Activated naive CD8-positive, alpha-beta T cell treated with anti-CD3 and anti-CD28 coated beads for 36 hours (primary cell): Measurements from ENCODE around the gene CCDC142. TPM values are rescaled to one million over a fixed set of nuclear protein-coding genes. Genes with fewer than 3 reads are reported as not detected.

Experiments
- DNase-seq: peaks from one replicate; pipeline ENCODE4 v3.0.0; 2021
- H3K27ac Mint-ChIP-seq: one replicate; pipeline ENCODE4 v1.8.0; 2022; ENCODE audit warnings: mild to moderate bottlenecking, moderate library complexity, mixed read lengths
- H3K27me3 Mint-ChIP-seq: one replicate; pipeline ENCODE4 v1.8.0; 2022; ENCODE audit warnings: mild to moderate bottlenecking, mixed read lengths
- H3K36me3 Mint-ChIP-seq: one replicate; pipeline ENCODE4 v1.8.0; 2021; ENCODE audit warnings: mild to moderate bottlenecking, mixed read lengths
- H3K4me1 Mint-ChIP-seq: one replicate; pipeline ENCODE4 v1.8.0; 2021; ENCODE audit warnings: mixed read lengths
- H3K4me3 Mint-ChIP-seq: one replicate; pipeline ENCODE4 v1.8.0; 2022; ENCODE audit warnings: mild to moderate bottlenecking, moderate library complexity, mixed read lengths
- H3K9me3 Mint-ChIP-seq: one replicate; pipeline ENCODE4 v1.8.0; 2022; ENCODE audit warnings: mixed read lengths
- total RNA-seq, 2 experiments: library from RNA; stranded (reverse); gene quantifications; one replicate each; pipeline ENCODE4 v1.2.3, GENCODE V29; 2021

Gene CCDC142, protein sequence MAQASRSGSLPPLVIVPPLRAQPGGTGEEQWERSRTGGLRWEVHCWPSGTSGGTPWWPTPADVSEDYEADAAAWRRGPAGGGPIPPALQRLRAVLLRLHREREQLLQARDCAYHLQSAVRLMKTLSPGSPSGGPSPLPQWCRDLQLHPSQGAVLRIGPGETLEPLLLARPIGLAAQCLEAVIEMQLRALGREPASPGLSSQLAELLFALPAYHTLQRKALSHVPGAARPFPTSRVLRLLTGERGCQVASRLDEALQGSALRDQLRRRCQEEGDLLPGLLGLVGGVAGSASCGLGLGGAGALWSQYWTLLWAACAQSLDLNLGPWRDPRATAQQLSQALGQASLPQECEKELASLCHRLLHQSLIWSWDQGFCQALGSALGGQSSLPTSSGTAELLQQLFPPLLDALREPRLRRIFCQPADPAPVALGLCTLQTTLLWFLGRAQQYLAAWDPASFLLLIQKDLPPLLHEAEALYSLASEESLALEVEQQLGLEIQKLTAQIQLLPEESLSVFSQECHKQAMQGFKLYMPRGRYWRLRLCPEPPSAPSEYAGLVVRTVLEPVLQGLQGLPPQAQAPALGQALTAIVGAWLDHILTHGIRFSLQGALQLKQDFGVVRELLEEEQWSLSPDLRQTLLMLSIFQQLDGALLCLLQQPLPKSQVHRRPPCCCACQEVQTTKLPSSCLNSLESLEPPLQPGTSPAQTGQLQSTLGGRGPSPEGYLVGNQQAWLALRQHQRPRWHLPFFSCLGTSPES
- total RNA-seq, result 10 to 100 TPM in 1 of 2 experiments, 1 to 10 TPM in 1; 8.0 to 11.8 TPM

- H3K36me3 Mint-ChIP-seq, result peaks cover 25% of the 10 kb centered on the region
- peak; percentile 91 for DNase-seq
- peaks cover 27% of the 10 kb centered on the region for H3K4me1 Mint-ChIP-seq
- no peaks in the 10 kb centered on the region for H3K9me3 Mint-ChIP-seq
- peak within 1 kb of the TSS; percentile 100 for H3K27ac Mint-ChIP-seq
- H3K4me3 Mint-ChIP-seq, result peak within 1 kb of the TSS; percentile 99
- H3K27me3 Mint-ChIP-seq, result no peaks in the 10 kb centered on the region
Measured at GRCh38 chr2:74482801-74483674, at the start of gene CCDC142, which contains the start of gene TTC31. Gene CCDC142, minus strand, starts transcription at chr2:74482998. Its CDS starts 161 bp downstream, at chr2:74482837. Gene TTC31, plus strand, starts transcription at chr2:74483081. Its CDS starts 15 bp downstream, at chr2:74483096.

DNA sequence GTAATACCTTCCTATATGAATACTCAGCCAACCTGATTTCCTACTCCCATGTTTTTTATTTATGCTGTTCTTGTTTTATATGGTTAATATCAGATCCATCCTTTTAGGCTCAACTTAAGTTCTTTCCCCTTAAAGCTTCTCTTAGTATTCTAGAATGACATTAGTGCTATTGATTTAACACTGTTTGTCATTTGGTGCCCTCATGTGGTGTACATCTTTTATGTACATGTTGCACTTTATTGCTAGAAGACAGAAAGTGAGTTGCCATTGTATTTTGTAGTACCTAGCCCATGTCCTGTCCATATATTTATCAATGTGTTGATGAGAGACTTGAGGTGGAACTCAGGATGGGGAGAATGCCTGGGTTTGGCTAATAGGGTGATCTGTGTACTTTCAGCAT is 49.4 kb upstream of the CCDC142 start:
- Mint-ChIP-seq H3K4me3 (peak overlapping the region; percentile 56), H3K27ac (no peak overlapping the region), H3K36me3 (peaks cover 45% of the 10 kb centered on the region), H3K4me1 (peaks cover 34% of the 10 kb centered on the region), H3K9me3 (no peaks in the 10 kb centered on the region), H3K27me3 (no peaks in the 10 kb centered on the region)
- DNase-seq, result no peak

DNA sequence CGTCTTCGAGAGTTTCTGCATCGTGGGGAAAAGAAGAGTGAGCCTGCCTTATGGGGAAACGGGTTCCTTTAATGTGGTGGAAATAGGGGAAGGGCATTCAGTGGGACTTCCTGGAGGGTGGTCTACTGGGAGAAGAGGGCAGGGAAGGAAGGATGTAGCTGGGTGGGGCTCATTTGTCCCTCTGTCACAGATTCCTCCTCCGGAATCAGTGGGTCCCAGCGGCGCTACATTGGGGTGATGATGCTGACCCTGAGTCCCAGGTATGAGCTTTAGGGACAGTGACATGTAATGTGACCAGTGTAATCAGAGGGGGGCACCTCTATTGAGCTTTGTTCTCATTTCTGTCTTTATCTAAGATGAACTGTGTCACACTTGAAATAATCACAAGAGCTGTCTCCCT is 48.9 kb upstream of the CCDC142 start:
- peaks cover 36% of the 10 kb centered on the region for H3K4me1 Mint-ChIP-seq
- no peaks in the 10 kb centered on the region for H3K27me3 Mint-ChIP-seq
- DNase-seq, result no peak
- H3K36me3 Mint-ChIP-seq, result peaks cover 50% of the 10 kb centered on the region
- H3K27ac Mint-ChIP-seq, result no peak overlapping the region
- H3K4me3 Mint-ChIP-seq, result peak overlapping the region; percentile 98
- no peaks in the 10 kb centered on the region for H3K9me3 Mint-ChIP-seq

- peaks cover 40% of the 10 kb centered on the region for H3K4me1 Mint-ChIP-seq
- no peaks in the 10 kb centered on the region for H3K27me3 Mint-ChIP-seq
- peak; percentile 52 for DNase-seq
- peak overlapping the region; percentile 98 for H3K27ac Mint-ChIP-seq
- peak overlapping the region; percentile 98 for H3K4me3 Mint-ChIP-seq
- peaks cover 2% of the 10 kb centered on the region for H3K9me3 Mint-ChIP-seq
- peaks cover 60% of the 10 kb centered on the region for H3K36me3 Mint-ChIP-seq
Measured at GRCh38 chr2:74530239-74531187, 47.7 kb upstream of the CCDC142 start.

DNA sequence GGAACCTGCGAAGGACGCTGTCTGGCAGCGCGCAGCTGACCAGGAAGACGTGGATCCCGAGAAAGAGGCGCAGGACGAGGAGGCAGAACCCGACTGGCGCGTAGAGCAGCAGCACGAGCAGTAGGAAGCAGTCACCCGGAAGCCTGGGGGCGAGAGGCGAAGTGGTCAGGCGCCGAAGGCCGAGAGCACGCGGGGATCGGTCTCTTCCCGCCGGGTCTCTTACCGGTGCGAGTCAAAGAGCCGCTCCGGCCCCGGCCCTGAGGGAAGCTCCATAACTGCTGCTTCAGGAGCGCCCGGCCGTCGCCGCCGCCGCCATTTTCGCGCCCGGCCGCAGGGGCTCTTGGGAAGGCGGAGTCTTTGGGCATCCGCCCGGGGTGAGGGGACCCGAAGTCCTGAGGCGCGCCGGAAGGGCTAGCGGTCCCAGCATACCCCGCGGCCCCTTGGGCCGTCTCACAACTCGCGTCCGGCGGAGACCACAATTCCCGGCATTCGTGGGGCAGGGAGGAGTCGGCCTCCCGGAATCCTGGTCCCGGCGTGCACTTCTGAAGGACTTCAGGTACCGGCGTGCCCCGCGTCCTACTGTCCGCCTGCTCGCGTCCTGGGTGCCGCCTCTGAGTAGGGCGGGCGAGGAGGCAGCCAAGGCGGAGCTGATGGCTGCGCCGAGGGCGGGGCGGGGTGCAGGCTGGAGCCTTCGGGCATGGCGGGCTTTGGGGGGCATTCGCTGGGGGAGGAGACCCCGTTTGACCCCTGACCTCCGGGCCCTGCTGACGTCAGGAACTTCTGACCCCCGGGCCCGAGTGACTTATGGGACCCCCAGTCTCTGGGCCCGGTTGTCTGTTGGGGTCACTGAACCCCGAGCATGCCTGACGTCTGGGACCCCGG is 46.8 kb upstream of the CCDC142 start, which contains the start of the genes AUP1 and HTRA2:
Gene AUP1 (minus strand): TSS at position 350 of the 882 bp plus-strand sequence. CDS start 77 bp downstream, at position 273.
Gene HTRA2 (plus strand): TSS at position 577 of the 882 bp plus-strand sequence. CDS start 74 bp downstream, at position 651.
- Mint-ChIP-seq H3K36me3 (peaks cover 64% of the 10 kb centered on the region), H3K27me3 (no peaks in the 10 kb centered on the region)

DNA sequence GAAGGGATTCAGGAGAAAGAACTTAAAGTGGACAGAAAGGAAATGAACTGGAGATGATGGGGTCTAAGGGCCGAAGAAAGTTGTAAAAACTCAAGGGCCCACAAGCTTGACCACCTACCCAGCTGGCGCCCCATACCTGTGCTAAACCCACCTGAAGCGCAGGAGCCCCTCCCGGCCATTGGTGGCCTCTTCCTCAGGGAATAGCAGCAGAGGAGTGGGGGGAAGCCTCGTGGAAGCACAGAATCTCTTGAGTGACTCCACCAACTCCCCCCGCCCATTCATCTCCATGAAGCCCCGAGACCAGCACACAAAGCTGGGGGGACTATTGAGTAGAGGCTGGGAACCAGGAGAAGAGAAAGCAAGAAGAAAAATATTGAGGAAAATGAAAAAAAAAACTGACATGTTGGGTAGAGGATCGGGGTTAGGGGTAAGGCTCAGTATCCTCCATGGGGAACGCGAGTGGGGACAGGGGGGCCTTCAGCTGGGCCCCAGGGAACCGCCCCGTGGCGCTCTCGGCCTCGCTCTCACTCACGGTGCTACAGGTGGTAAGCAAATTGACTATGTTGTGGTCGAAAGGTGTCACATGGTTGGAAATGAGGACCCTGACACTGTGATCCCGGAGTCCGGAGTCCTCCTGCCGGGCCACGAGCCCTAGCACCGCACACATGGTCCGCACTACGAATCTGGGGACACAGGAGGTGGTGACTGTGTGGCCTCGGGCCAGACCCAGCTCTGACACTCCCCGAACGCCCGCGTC is 46.0 kb upstream of the CCDC142 start:
- H3K27me3 Mint-ChIP-seq, result no peaks in the 10 kb centered on the region
- DNase-seq, result no peak

More for the DNA sequence above, 46.8 kb upstream of the CCDC142 start, which contains the start of the genes AUP1 and HTRA2:
- peak within 1 kb of the TSS; percentile 98 for H3K27ac Mint-ChIP-seq
- DNase-seq, result peak; percentile 96
- H3K9me3 Mint-ChIP-seq, result peaks cover 2% of the 10 kb centered on the region
- H3K4me1 Mint-ChIP-seq, result peaks cover 40% of the 10 kb centered on the region
- peak within 1 kb of the TSS; percentile 98 for H3K4me3 Mint-ChIP-seq

DNA sequence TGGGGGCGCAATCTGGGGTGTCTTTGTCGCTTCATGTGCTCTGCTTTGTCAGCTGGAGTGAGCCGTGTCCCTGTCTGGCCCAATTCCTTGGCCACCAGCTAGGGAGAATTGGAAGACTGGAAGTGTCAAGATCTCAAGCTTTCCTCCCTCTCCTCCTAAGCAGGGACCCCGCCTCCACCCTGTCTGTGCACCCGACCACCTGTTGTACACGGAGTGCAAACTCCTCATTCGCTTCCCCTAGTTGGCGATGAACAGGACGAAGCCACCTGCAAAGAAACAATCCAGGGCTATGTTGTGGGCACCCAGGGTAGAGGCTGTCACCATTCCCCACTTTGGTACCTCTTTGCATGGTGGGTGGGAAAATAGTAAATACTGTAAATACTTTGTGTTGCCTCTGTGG is 44.9 kb upstream of the CCDC142 start:
- no peak for DNase-seq
- Mint-ChIP-seq H3K4me1 (peaks cover 40% of the 10 kb centered on the region), H3K27me3 (no peaks in the 10 kb centered on the region), H3K9me3 (peaks cover 2% of the 10 kb centered on the region), H3K36me3 (peaks cover 63% of the 10 kb centered on the region), H3K27ac (no peak overlapping the region), H3K4me3 (peak overlapping the region; percentile 98)

More for the DNA sequence above, 46.0 kb upstream of the CCDC142 start:
- Mint-ChIP-seq H3K4me1 (peaks cover 40% of the 10 kb centered on the region), H3K36me3 (peaks cover 64% of the 10 kb centered on the region), H3K9me3 (peaks cover 2% of the 10 kb centered on the region), H3K4me3 (peak overlapping the region; percentile 98), H3K27ac (peak overlapping the region; percentile 98)

DNA sequence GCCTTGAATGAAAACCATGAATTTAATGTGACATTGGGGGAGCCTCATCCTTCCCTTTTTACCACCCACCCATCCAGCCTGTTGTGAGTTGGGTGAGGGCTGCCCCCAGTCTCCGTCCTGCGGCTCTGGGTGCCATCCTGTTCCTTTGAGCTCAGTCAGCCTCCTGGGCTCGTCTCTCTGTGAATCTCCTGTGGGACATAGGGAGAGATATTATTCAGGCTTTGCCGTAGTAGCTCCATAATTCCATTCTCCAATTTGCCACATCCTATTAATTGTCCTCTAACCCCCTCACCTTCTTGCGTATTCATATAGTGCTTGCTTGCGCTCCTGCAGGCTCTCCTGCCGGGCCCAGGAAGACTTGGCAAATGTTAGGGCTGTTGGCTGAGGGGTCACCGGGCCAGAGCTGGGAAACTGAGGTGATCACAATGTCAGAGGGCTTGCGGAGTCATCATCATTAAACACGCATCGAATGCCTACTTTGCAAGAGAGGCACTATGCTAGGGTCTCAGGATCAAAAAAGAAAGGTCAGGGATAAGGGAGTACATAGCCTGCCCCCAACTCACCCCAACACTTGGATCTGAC is 43.9 kb upstream of the CCDC142 start:
- Mint-ChIP-seq H3K4me1 (peaks cover 33% of the 10 kb centered on the region), H3K27me3 (no peaks in the 10 kb centered on the region), H3K27ac (no peak overlapping the region), H3K9me3 (peaks cover 2% of the 10 kb centered on the region), H3K4me3 (no peak overlapping the region), H3K36me3 (peaks cover 54% of the 10 kb centered on the region)
- DNase-seq, result no peak

DNA sequence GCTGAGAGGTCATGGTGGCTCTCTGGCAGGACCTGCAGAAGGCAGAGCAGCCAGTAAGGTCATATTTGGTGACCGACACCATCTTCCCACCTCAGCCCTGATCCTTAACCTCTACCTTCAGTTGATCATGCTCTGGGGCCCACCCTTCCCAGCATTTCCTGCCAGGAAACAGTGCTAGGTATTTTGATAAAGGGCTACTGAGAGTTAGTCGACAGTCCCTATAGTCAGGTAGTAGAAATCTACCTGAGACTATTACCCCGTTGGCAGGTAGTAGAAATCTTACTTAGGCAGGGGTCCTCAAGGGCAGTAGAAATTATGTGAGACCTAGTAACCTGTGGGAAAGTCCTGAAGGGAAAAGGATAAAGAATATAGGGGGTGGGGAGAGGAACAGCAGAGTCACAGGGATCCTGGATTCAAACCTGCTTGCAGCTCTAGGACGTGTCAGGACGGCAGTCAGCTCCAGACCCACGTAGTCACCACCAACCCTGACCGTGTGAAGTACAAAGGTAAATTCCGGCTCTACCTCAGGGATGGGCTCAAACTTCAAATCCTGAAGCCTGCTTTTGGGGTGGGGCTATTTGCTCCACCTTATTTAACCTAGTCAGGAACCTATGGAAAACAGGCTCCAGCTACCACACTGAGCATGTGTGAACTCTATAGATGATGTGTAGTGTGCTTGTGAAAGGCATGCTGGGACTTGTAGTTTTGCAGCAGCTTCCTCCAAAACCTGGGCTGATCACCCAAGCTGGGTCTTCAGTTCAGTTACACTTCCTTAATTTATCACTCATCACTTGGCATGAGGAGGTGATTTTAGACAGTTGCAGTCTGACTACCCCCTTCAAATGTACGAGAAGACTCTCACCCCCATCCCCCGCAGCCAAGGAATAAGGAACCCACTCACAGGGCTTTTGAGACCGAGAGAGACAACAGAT is 43.2 kb upstream of the CCDC142 start, which contains the start of gene DQX1:
Gene DQX1 (minus strand): TSS at position 515 of the 932 bp plus-strand sequence. CDS start 502 bp downstream, at position 13.
- DNase-seq, result no peak
- peak within 1 kb of the TSS; percentile 5 for H3K4me3 Mint-ChIP-seq
- peaks cover 25% of the 10 kb centered on the region for H3K4me1 Mint-ChIP-seq
- H3K36me3 Mint-ChIP-seq, result peaks cover 47% of the 10 kb centered on the region
- no peaks in the 10 kb centered on the region for H3K27me3 Mint-ChIP-seq
- peak within 1 kb of the TSS; percentile 52 for H3K27ac Mint-ChIP-seq
- H3K9me3 Mint-ChIP-seq, result peaks cover 2% of the 10 kb centered on the region

GRCh38 chr2:74524955-74525716 is 42.3 kb upstream of the CCDC142 start:
- H3K27ac Mint-ChIP-seq, result peak overlapping the region; percentile 52
- no peak overlapping the region for H3K4me3 Mint-ChIP-seq
- peaks cover 19% of the 10 kb centered on the region for H3K4me1 Mint-ChIP-seq

More at GRCh38 chr2:74524955-74525716, 42.3 kb upstream of the CCDC142 start:
- Mint-ChIP-seq H3K36me3 (peaks cover 43% of the 10 kb centered on the region), H3K9me3 (peaks cover 2% of the 10 kb centered on the region), H3K27me3 (peaks cover 6% of the 10 kb centered on the region)
- no peak for DNase-seq
